ENCODE measurements around the gene ELL. TPM values are rescaled to one million over a fixed set of nuclear protein-coding genes. Genes with fewer than 3 reads are reported as not detected.

ELL gene
- total RNA-seq, 1 donor from 2014 or later = 7.6 TPM

DNA sequence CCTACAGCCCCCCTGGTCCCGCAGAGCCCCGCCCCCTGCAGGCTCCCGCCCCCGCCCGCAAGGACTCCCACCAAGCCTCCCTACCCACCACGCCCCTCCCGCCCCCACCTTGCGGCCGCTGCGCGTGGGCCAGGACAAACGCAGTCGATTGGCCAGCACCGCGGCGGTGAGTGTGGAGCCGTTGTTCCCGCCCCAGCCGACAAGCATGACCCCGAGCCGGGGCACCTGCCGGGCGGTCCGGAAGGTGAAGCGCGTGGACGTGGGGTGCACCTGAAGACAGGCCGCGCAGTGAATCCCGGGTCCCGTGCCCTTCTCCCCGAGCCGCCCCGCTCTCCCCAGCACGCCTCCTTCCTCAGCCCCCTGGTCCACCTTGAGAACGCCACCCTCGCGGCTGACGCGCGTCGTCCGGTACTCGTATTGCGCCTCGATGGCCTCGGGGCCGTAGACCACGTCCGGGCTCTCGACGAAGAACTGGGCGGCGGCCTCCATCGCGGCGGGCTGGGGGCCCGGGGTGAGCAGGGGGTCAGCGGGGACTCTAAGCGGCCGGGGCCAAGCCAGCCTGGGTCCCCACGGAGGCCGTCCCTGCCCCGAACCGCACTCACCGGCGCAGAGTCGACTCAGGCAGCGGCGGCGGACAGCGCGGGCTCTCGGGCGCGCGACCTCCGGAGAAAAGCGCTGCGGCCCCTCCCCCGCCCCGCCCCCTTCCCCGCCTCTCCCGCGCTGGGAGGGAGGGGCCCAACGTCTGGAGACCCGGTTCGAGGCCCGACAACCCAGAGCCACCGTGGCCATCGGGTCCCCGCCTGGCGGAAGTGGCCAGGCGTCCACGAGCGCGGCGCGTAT is 84.2 kb downstream of the ELL start, which contains the start of gene ISYNA1:
Gene ISYNA1, minus strand, starts transcription at position 643 of the 840 bp plus-strand sequence. Its CDS starts 154 bp downstream, at position 489.
- DNase-seq (ENCODE audit: low read depth) = no peak
- TF ChIP-seq, protein P1, sequence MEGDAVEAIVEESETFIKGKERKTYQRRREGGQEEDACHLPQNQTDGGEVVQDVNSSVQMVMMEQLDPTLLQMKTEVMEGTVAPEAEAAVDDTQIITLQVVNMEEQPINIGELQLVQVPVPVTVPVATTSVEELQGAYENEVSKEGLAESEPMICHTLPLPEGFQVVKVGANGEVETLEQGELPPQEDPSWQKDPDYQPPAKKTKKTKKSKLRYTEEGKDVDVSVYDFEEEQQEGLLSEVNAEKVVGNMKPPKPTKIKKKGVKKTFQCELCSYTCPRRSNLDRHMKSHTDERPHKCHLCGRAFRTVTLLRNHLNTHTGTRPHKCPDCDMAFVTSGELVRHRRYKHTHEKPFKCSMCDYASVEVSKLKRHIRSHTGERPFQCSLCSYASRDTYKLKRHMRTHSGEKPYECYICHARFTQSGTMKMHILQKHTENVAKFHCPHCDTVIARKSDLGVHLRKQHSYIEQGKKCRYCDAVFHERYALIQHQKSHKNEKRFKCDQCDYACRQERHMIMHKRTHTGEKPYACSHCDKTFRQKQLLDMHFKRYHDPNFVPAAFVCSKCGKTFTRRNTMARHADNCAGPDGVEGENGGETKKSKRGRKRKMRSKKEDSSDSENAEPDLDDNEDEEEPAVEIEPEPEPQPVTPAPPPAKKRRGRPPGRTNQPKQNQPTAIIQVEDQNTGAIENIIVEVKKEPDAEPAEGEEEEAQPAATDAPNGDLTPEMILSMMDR (conservative IDR thresholded peaks at IDR 0.05; ENCODE audit: low read depth, low read length) = no peak
- H3K4me3 ChIP-seq (ENCODE audit: low read depth, low read length) = peak within 1 kb of the TSS; percentile 64

GRCh38 chr19:18436671-18437490 is 85.0 kb downstream of the ELL start:
- peak overlapping the region; percentile 64 for H3K4me3 ChIP-seq (ENCODE audit: low read depth, low read length)
- TF ChIP-seq, protein P1 (conservative IDR thresholded peaks at IDR 0.05; ENCODE audit: low read depth, low read length) = no peak
- no peak for DNase-seq (ENCODE audit: low read depth)

- no peak for DNase-seq (ENCODE audit: low read depth)
- TF ChIP-seq, protein P1 (conservative IDR thresholded peaks at IDR 0.05; ENCODE audit: low read depth, low read length) = no peak
- H3K4me3 ChIP-seq (ENCODE audit: low read depth, low read length) = no peak overlapping the region
Measured at GRCh38 chr19:18435842-18436670, 85.8 kb downstream of the ELL start.

DNA sequence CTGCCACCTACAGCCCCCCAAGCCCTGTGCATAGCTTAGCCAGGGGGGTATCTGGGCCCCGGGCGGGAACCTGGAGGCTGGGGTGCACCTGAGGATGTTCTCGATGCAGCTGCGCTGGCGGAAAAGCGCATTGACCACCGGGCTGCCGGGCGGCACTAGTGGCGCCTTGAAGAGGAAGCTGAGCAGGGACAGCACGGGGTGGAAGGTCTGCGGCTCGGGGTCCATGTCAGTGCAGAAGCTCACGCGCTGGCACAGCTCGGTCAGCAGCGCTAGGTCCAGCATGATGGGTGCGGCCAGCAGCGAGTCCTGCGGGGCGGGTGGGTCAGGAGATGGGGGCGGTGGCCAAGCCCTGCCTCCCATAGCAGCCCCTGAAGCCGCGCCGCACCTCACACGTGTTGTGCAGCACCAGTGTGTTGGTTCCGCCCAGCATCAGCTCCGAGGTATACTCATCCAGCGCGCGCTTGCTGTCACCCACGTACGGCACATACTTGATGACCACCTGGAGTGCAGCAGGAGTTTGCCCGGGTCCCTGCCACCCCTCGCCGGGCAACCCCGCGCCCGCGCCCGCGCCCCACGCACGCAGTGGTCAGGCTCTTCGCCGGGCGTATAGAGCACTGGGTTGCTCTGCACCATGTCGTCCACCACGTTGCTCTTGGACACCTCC is 86.6 kb downstream of the ELL start:
- no peak overlapping the region for H3K4me3 ChIP-seq (ENCODE audit: low read depth, low read length)
- TF ChIP-seq, protein P1 (conservative IDR thresholded peaks at IDR 0.05; ENCODE audit: low read depth, low read length) = no peak
- DNase-seq (ENCODE audit: low read depth) = no peak

DNA sequence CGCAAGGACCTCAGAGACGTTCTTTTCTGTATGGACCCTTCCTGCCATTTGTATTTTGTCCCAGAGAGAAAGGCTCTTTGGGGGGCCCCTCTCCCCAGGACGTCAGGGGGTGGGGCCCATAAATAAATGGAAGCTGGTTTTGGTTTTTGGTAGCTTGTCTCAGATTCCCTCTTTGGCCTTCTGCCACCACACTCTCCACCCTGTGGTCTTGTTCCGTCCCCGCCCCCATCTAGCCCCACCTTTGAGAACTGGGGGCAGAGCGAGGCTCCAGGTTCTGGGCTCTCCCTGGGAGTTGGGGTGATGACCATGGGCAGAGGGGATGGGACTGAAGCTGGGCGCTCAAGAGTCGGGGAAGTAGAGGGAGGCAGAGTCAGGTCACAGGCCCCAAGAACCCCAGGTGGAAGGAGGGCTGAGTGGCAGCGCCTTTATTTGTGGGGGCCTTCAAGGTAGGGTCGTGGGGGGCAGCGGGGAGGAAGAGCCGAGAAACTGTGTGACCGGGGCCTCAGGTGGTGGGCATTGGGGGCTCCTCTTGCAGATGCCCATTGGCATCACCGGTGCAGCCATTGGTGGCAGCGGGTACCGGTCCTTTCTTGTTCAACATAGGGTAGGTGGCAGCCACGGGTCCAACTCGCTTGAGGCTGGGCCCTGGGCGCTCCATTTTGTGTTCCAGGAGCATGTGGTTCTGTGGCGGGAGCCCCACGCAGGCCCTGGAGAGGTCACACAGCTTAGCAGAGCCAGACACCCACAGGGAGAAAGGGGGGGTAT is 87.3 kb downstream of the ELL start:
- DNase-seq (ENCODE audit: low read depth) = no peak
- TF ChIP-seq, protein P1 (conservative IDR thresholded peaks at IDR 0.05; ENCODE audit: low read depth, low read length) = no peak
- no peak overlapping the region for H3K4me3 ChIP-seq (ENCODE audit: low read depth, low read length)

Data from epithelial cell of proximal tubule (primary cell).